ENCODE measurements around the gene MYO5A. TPM values are rescaled to one million over a fixed set of nuclear protein-coding genes. Genes with fewer than 3 reads are reported as not detected.

Gene MYO5A
- total and polyA plus RNA-seq, 9 donors = 3.8 to 26.5 (median 15.1) TPM

- DNase-seq = no peak
- Histone ChIP-seq H3K27ac (no peak overlapping the region), H3K4me3 (no peak overlapping the region), H3K4me1 (ENCODE audit: insufficient read depth) (no peaks in the 10 kb centered on the region), H3K36me3 (no peaks in the 10 kb centered on the region), H3K9me3 (no peaks in the 10 kb centered on the region), H3K27me3 (no peaks in the 10 kb centered on the region)
- TF ChIP-seq POLR2A (IDR thresholded peaks at IDR 0.05) = no peak
- TF ChIP-seq, protein P1, sequence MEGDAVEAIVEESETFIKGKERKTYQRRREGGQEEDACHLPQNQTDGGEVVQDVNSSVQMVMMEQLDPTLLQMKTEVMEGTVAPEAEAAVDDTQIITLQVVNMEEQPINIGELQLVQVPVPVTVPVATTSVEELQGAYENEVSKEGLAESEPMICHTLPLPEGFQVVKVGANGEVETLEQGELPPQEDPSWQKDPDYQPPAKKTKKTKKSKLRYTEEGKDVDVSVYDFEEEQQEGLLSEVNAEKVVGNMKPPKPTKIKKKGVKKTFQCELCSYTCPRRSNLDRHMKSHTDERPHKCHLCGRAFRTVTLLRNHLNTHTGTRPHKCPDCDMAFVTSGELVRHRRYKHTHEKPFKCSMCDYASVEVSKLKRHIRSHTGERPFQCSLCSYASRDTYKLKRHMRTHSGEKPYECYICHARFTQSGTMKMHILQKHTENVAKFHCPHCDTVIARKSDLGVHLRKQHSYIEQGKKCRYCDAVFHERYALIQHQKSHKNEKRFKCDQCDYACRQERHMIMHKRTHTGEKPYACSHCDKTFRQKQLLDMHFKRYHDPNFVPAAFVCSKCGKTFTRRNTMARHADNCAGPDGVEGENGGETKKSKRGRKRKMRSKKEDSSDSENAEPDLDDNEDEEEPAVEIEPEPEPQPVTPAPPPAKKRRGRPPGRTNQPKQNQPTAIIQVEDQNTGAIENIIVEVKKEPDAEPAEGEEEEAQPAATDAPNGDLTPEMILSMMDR (IDR thresholded peaks at IDR 0.05) = no peak
- TF ChIP-seq EP300 (IDR thresholded peaks at IDR 0.05) = no peak
- WGBS, 3 donors = 89 to 94% (median 91%) methylated on average over 4 of the region's 4 CpGs
- intact Hi-C loops (cut with DNase I) = loop anchor here in 1 of 4 donors (5.0 kb wide), 1 partner anchor 117 kb away; no protein-coding TSS in a partner anchor
Measured at GRCh38 chr15:52524223-52525136, 4.2 kb downstream of the MYO5A start.

- Histone ChIP-seq H3K36me3 (no peaks in the 10 kb centered on the region), H3K4me1 (ENCODE audit: insufficient read depth) (no peaks in the 10 kb centered on the region), H3K9me3 (no peaks in the 10 kb centered on the region), H3K27ac (no peak overlapping the region), H3K4me3 (no peak overlapping the region), H3K27me3 (no peaks in the 10 kb centered on the region)
- 66 to 74% (median 70%) methylated on average over 5 of the region's 5 CpGs for WGBS, 3 donors
- DNase-seq = no peak
- TF ChIP-seq EP300 (IDR thresholded peaks at IDR 0.05) (no peak), POLR2A (IDR thresholded peaks at IDR 0.05) (no peak)
- TF ChIP-seq, protein P1 (IDR thresholded peaks at IDR 0.05) = no peak
- intact Hi-C loops (cut with DNase I) = loop anchor here in 1 of 4 donors (5.0 kb wide), 1 partner anchor 116 kb away; no protein-coding TSS in a partner anchor
Measured at GRCh38 chr15:52523647-52524046, 5.0 kb downstream of the MYO5A start.

- H3K27ac ChIP-seq = no peak overlapping the region
- intact Hi-C loops (cut with DNase I) = loop anchor here in 1 of 4 donors (5.0 kb wide), 1 partner anchor 116 kb away; no protein-coding TSS in a partner anchor
- no peaks in the 10 kb centered on the region for H3K27me3 ChIP-seq
- no peak for DNase-seq
- H3K4me3 ChIP-seq = no peak overlapping the region
- TF ChIP-seq, protein P1 (IDR thresholded peaks at IDR 0.05) = no peak
- TF ChIP-seq EP300 (IDR thresholded peaks at IDR 0.05) (no peak), POLR2A (IDR thresholded peaks at IDR 0.05) (no peak)
- H3K9me3 ChIP-seq = no peaks in the 10 kb centered on the region
- no peaks in the 10 kb centered on the region for H3K4me1 ChIP-seq (ENCODE audit: insufficient read depth)
- 34 to 62% (median 49%) methylated on average over 3 of the region's 3 CpGs for WGBS, 3 donors
- H3K36me3 ChIP-seq = no peaks in the 10 kb centered on the region
Measured at GRCh38 chr15:52523192-52523591, 5.5 kb downstream of the MYO5A start.

DNA sequence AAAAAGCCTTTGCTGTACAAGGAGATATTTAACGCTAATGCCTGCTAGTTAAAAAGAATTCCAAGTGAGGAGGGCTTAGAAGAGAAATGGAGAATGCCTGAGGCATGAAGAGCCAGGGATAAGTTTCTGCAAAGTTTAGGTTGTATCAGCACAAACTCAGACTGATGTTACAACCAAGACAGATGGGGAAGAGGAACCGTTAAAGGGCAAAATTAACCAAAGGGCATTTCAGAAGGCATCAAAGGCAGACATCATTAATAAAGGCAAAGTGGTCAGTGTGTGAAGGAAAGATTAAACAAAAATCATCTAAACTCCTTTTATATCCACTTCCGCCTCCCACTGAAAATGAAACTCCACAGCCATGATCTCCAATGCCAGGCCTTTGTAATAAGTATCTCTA is 7.0 kb downstream of the MYO5A start:
- intact Hi-C loops (cut with DNase I) = loop anchor here in 1 of 4 donors (5.0 kb wide), 1 partner anchor 114 kb away; no protein-coding TSS in a partner anchor
- WGBS, 3 donors = 90 to 92% (median 91%) methylated on average over 3 of the region's 3 CpGs
- Histone ChIP-seq H3K4me1 (ENCODE audit: insufficient read depth) (no peaks in the 10 kb centered on the region), H3K27me3 (no peaks in the 10 kb centered on the region), H3K4me3 (no peak overlapping the region), H3K36me3 (no peaks in the 10 kb centered on the region), H3K27ac (no peak overlapping the region), H3K9me3 (no peaks in the 10 kb centered on the region)
- DNase-seq = no peak
- TF ChIP-seq, protein P1 (IDR thresholded peaks at IDR 0.05) = no peak
- TF ChIP-seq EP300 (IDR thresholded peaks at IDR 0.05) (no peak), POLR2A (IDR thresholded peaks at IDR 0.05) (no peak)
